GM18951 (cell line): ENCODE data around the gene E2F8.
"Not testable (repeated sequence)": the region's sequence is repeated elsewhere in the genome, so short reads cannot be mapped to it uniquely, and the experiment has no call there.

Source experiments
- POLR2A ChIP-seq: IDR thresholded peaks from 4 replicates; pipeline ENCODE4 v1.6.1; 2011; ENCODE audit warnings: mild to moderate bottlenecking; ENCODE audit not compliant: insufficient read length, insufficient read depth; ENCODE audit errors: extremely low read depth
- in situ Hi-C: fragments of 300-500 bp; cut with MboI; formaldehyde crosslinking; loops from one replicate; pipeline ENCODE4 v1.12.0; 2022; ENCODE audit warnings: low sequenced_read_pairs, mixed read lengths, inconsistent platforms; ENCODE audit not compliant: unreplicated experiment

Gene E2F8, protein sequence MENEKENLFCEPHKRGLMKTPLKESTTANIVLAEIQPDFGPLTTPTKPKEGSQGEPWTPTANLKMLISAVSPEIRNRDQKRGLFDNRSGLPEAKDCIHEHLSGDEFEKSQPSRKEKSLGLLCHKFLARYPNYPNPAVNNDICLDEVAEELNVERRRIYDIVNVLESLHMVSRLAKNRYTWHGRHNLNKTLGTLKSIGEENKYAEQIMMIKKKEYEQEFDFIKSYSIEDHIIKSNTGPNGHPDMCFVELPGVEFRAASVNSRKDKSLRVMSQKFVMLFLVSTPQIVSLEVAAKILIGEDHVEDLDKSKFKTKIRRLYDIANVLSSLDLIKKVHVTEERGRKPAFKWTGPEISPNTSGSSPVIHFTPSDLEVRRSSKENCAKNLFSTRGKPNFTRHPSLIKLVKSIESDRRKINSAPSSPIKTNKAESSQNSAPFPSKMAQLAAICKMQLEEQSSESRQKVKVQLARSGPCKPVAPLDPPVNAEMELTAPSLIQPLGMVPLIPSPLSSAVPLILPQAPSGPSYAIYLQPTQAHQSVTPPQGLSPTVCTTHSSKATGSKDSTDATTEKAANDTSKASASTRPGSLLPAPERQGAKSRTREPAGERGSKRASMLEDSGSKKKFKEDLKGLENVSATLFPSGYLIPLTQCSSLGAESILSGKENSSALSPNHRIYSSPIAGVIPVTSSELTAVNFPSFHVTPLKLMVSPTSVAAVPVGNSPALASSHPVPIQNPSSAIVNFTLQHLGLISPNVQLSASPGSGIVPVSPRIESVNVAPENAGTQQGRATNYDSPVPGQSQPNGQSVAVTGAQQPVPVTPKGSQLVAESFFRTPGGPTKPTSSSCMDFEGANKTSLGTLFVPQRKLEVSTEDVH

GRCh38 chr11:19240420-19241259 lies at the start of gene E2F8:
E2F8 (minus strand) TSS chr11:19240945; CDS start chr11:19240121, 824 bp downstream.
- no peak for TF ChIP-seq POLR2A
- in situ Hi-C loops = no loop called here

DNA sequence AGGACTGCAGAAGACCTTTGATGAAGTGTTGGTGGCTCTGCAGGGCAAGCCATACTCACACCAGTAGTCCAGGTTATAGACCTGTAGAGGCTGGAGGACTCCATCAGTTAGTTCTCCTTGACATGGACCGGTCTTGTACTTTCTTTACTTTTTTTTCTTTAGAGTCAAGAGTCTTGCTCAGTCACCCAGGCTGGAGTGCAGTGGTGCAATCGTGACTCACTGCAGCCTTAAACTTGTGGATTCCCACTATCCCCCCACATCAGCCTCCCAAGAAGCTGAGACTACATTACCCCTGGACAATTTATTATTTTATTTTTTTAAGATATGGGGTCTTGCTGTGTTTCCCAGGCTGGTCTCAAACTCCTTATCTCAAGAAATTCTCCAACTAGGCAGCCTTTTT lies 49.6 kb upstream of the E2F8 start:
- no peak for TF ChIP-seq POLR2A
- in situ Hi-C loops = no loop called here

DNA sequence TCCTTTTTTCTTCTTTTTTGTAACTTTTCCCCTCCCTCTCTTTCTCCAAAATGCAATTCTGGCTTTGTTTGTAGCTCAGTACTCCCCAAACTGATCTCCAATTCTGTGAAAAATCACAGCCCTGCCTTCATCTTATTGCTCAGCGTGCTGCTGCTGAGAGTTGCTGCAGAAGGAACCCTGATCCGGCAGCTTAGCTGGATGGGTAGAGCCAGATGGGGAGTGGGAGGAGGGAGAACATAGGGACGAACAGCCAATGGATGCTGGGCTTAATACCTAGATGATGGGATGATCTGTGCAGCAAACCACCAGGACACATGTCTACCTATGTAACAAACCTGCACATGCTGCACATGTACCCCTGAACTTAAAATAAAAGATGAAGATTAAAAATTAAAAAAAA lies 47.5 kb upstream of the E2F8 start:
- TF ChIP-seq POLR2A = no peak
- in situ Hi-C loops = no loop called here

GRCh38 chr11:19286411-19286810 lies 45.7 kb upstream of the E2F8 start:
- in situ Hi-C loops = no loop called here
- TF ChIP-seq POLR2A = no peak

- in situ Hi-C loops = no loop called here
- TF ChIP-seq POLR2A = no peak
These were observed 44.1 kb upstream of the E2F8 start for GRCh38 chr11:19284881-19285280.

GRCh38 chr11:19283991-19284390 lies 43.2 kb upstream of the E2F8 start:
- in situ Hi-C loops = no loop called here
- no peak for TF ChIP-seq POLR2A

DNA sequence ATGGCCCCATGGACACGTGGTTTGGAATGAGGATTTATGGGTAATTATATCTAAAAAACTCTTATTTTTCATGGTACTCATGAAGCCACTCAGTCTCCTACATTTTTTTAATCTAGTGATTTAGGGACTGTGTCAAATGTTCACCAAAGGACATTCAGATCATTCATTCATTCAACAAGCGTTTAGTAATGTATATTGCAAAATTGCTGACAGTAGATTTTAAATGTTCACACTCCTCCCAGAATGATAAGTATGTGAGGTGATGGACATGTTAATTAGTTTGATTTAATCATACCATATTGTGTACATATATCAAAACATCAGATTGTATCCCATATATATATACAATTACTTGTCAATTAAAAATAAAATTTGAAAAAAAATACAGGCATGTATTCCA lies 40.8 kb upstream of the E2F8 start:
- no peak for TF ChIP-seq POLR2A
- in situ Hi-C loops = no loop called here

- TF ChIP-seq POLR2A = no peak
These were observed 40.3 kb upstream of the E2F8 start for GRCh38 chr11:19281041-19281440.

DNA sequence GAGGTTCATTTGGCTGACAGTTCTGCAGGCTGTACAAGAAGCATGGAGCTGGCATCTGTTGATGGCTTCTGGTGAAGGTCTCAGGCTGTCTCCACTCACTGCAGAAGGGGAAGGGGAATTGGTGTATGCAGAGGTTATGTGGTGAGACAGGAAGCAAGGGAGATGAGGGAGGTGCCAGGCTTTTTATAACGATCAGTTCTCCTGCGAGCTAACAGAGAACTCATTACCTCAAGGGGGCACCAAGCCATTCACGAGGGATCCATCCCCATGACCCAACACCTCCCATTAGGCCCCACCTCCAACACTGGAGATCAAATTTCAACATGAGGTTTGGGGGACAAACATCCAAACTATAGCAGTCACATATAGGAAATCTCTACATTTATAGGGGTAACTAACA lies 38.7 kb upstream of the E2F8 start:
- no peak for TF ChIP-seq POLR2A
- in situ Hi-C loops = no loop called here

More at GRCh38 chr11:19281041-19281440, 40.3 kb upstream of the E2F8 start:
- in situ Hi-C loops = no loop called here

DNA sequence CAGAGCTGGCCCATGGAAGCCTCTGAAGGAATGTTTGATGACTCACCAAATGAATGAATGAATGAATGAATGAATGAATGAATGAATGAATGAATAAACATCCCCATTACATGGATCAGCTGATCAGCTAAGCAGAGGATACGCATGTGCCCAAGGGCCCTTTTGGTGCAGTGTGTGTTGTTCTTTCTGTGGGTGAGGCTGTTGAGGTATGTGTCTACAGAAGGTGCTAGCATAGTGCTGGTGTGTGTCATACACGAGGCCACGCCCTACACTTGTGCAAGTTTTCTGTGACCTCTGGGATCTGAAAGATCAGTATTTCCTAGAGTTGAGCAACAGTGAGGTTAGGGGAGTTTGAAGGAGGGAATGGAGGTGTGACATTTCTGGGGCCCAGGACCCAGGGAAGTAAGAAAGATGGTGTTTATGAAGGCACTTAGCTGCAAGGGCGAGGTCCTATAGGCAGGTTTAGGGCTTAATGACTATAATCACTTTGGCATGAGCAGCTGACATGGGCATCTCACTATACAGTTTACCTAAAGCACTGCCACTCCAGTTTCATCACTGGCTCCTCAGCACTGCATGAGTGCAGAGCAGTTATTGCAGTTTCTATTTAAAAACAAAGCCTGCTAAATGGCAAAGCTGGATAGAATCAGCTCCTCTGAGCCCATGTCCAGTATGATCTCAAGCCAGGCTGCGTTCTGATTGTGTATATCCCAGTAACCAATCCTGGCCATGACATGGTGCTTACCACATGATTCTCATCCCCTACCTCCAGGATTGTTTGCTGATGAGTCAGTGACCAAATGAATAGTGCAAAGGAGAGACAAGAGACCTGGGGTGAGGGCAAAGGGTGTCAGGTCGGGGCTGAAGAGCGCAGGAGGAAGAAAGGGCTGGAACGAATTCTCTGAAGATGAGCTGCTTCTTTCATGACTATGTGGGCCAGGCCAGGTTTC lies 36.4 kb upstream of the E2F8 start:
- no peak for TF ChIP-seq POLR2A
- in situ Hi-C loops = no loop called here

GRCh38 chr11:19275496-19275895 lies 34.8 kb upstream of the E2F8 start:
- in situ Hi-C loops = no loop called here

DNA sequence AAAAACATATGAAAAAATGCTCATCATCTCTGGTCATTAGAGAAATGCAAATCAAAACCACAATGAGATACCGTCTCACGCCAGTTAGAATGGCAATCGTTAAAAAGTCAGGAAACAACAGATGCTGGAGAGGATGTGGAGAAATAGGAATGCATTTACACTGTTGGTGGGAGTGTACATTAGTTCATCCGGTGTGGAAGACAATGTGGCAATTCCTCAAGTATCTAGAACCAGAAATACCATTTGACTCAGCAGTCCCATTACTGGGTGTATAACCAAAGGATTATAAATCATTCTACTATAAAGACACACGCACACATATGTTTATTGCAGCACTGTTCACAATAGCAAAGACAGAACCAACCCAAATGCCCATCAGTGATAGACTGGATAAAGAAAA lies 32.5 kb upstream of the E2F8 start:
- in situ Hi-C loops = not testable (repeated sequence)

More at GRCh38 chr11:19275496-19275895, 34.8 kb upstream of the E2F8 start:
- no peak for TF ChIP-seq POLR2A

DNA sequence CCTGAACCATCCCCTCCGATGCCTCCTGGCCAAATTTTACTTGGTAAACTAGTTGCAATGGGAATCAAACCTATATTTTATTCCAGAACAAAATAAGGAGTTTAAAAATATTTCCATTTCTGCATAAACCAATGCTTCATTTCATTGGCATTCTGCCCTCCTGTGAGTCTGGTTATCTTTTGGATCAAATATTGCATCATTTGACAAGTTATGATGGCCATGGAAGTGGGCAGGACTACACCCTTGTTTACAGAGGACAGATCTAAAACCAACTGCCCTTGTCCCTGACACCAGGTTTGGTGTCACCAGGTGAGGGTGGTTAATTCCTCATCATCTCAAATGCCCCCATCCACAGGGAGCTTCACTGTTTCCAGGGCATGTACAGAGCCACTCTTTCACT lies 28.2 kb upstream of the E2F8 start:
- TF ChIP-seq POLR2A = no peak
- in situ Hi-C loops = no loop called here
